Esophagus (tissue), 2 donors: ENCODE results near the gene NOTCH2. TPM values are rescaled to one million over a fixed set of nuclear protein-coding genes. Genes with fewer than 3 reads are reported as not detected.

Source experiments
- H3K27ac ChIP-seq, 2 donors: one replicate each; pipeline ENCODE4 v1.5.1; 2013; ENCODE audit warnings: low read depth in 2 of 2, mild to moderate bottlenecking in 2 of 2, inconsistent platforms in 1 of 2, low read length in 1 of 2, moderate library complexity in 1 of 2
- H3K27me3 ChIP-seq, 2 donors: one replicate each; pipeline ENCODE4 v1.6.1; 2013; ENCODE audit warnings: low read length in 2 of 2, control low read depth in 1 of 2, mild to moderate bottlenecking in 1 of 2; ENCODE audit not compliant: insufficient read depth in 2 of 2, control insufficient read depth in 1 of 2
- H3K36me3 ChIP-seq, 2 donors: one replicate each; pipeline ENCODE4 v1.6.1; 2013; ENCODE audit warnings: low read length in 1 of 2; ENCODE audit not compliant: control insufficient read depth in 2 of 2, insufficient read depth in 2 of 2
- H3K4me1 ChIP-seq, 2 donors: one replicate each; pipeline ENCODE4 v1.6.1; 2013; ENCODE audit warnings: low read length in 1 of 2; ENCODE audit not compliant: control insufficient read depth in 2 of 2, insufficient read depth in 2 of 2
- H3K4me3 ChIP-seq, 2 donors: one replicate each; pipeline ENCODE4 v1.5.1; 2013; ENCODE audit warnings: low read length in 2 of 2, mild to moderate bottlenecking in 2 of 2, low read depth in 1 of 2, moderate library complexity in 1 of 2
- H3K9me3 ChIP-seq, 2 donors: one replicate each; pipeline ENCODE4 v1.6.1; 2013; ENCODE audit warnings: mild to moderate bottlenecking in 2 of 2, low read depth in 1 of 2, low read length in 1 of 2, moderate library complexity in 1 of 2; ENCODE audit not compliant: control insufficient read depth in 2 of 2, insufficient read depth in 1 of 2
- WGBS, 2 donors: extraction: QIAGEN DNeasy Blood & Tissue Kit; methylation state at CpG; one replicate each; pipeline ENCODE4 v1.1.7; 2013; 5-methylcytosine and 5-hydroxymethylcytosine counted together
- polyA plus RNA-seq, 2 donors: library from polyadenylated mRNA; stranded (reverse); fragments of 200-250 nt; gene quantifications; one replicate each; pipeline ENCODE4 v1.2.3, GENCODE V29; 2013
- donor health status: healthy with polysubstance abuse.
- donor health status: Bipolar disorder and iron deficiency.

The NOTCH2 gene
- polyA plus RNA-seq, 2 donors, result 12.5 TPM

GRCh38 chr1:119953266-119953998 lies 116.0 kb downstream of the NOTCH2 start:
- no peaks in the 10 kb centered on the region for H3K9me3 ChIP-seq
- no peak overlapping the region for H3K27ac ChIP-seq
- H3K4me1 ChIP-seq, result no peaks in the 10 kb centered on the region
- H3K4me3 ChIP-seq, result no peak overlapping the region
- peaks cover 6 to 22% of the 10 kb centered on the region in 2 donors for H3K36me3 ChIP-seq
- 85 to 87% methylated on average over 5 of the region's 5 CpGs for WGBS, 2 donors
- no peaks in the 10 kb centered on the region for H3K27me3 ChIP-seq

- Histone ChIP-seq H3K27me3 (no peaks in the 10 kb centered on the region), H3K36me3 (peaks cover 6 to 25% of the 10 kb centered on the region in 2 donors), H3K9me3 (no peaks in the 10 kb centered on the region), H3K4me3 (no peak overlapping the region), H3K4me1 (no peaks in the 10 kb centered on the region), H3K27ac (no peak overlapping the region)
- WGBS, 2 donors, result 96% methylated on average over 5 of the region's 5 CpGs
These were observed 117.0 kb downstream of the NOTCH2 start for GRCh38 chr1:119952496-119952895.

- Histone ChIP-seq H3K4me3 (no peak overlapping the region), H3K9me3 (no peaks in the 10 kb centered on the region), H3K4me1 (no peaks in the 10 kb centered on the region), H3K36me3 (peaks cover 6 to 19% of the 10 kb centered on the region in 2 donors), H3K27ac (no peak overlapping the region), H3K27me3 (no peaks in the 10 kb centered on the region)
- 47 to 49% methylated on average over 6 of the region's 6 CpGs for WGBS, 2 donors
These were observed 120.9 kb downstream of the NOTCH2 start for GRCh38 chr1:119948342-119949214.

- Histone ChIP-seq H3K4me3 (no peak overlapping the region), H3K36me3 (peaks cover 5 to 15% of the 10 kb centered on the region in 2 donors), H3K4me1 (no peaks in the 10 kb centered on the region), H3K27me3 (no peaks in the 10 kb centered on the region), H3K27ac (no peak overlapping the region), H3K9me3 (no peaks in the 10 kb centered on the region)
- 50 to 62% methylated on average over 3 of the region's 3 CpGs for WGBS, 2 donors
These were observed 122.0 kb downstream of the NOTCH2 start for GRCh38 chr1:119947468-119947867.

GRCh38 chr1:119946724-119947123 lies 122.7 kb downstream of the NOTCH2 start:
- no peaks in the 10 kb centered on the region for H3K4me1 ChIP-seq
- H3K27ac ChIP-seq, result no peak overlapping the region
- H3K27me3 ChIP-seq, result no peaks in the 10 kb centered on the region
- WGBS, 2 donors, result 79 to 80% methylated on average over 1 of the region's 1 CpG
- H3K4me3 ChIP-seq, result no peak overlapping the region
- peaks cover 0 to 13% of the 10 kb centered on the region in 2 donors for H3K36me3 ChIP-seq
- H3K9me3 ChIP-seq, result no peaks in the 10 kb centered on the region

- no peak overlapping the region for H3K27ac ChIP-seq
- WGBS, 2 donors, result 70 to 74% methylated on average over 2 of the region's 2 CpGs
- peaks cover 0 to 12% of the 10 kb centered on the region in 2 donors for H3K36me3 ChIP-seq
- H3K4me1 ChIP-seq, result no peaks in the 10 kb centered on the region
- H3K27me3 ChIP-seq, result no peaks in the 10 kb centered on the region
- no peak overlapping the region for H3K4me3 ChIP-seq
- H3K9me3 ChIP-seq, result peaks cover 0 to 2% of the 10 kb centered on the region in 2 donors
These were observed 126.2 kb downstream of the NOTCH2 start for GRCh38 chr1:119943216-119943615.

- H3K36me3 ChIP-seq, result peaks cover 7 to 16% of the 10 kb centered on the region in 2 donors
- H3K4me1 ChIP-seq, result no peaks in the 10 kb centered on the region
- H3K9me3 ChIP-seq, result peaks cover 0 to 2% of the 10 kb centered on the region in 2 donors
- H3K27me3 ChIP-seq, result no peaks in the 10 kb centered on the region
- H3K27ac ChIP-seq, result no peak overlapping the region
- no peak overlapping the region for H3K4me3 ChIP-seq
- WGBS, 2 donors, result 87 to 89% methylated on average over 4 of the region's 4 CpGs
These were observed 128.1 kb downstream of the NOTCH2 start for GRCh38 chr1:119941392-119941791.

GRCh38 chr1:119940697-119941096 lies 128.8 kb downstream of the NOTCH2 start:
- no peaks in the 10 kb centered on the region for H3K4me1 ChIP-seq
- no peak overlapping the region for H3K27ac ChIP-seq
- H3K36me3 ChIP-seq, result peaks cover 14 to 23% of the 10 kb centered on the region in 2 donors
- H3K9me3 ChIP-seq, result peaks cover 0 to 2% of the 10 kb centered on the region in 2 donors
- no peaks in the 10 kb centered on the region for H3K27me3 ChIP-seq
- H3K4me3 ChIP-seq, result no peak overlapping the region

GRCh38 chr1:119937198-119937597 lies 132.3 kb downstream of the NOTCH2 start:
- Histone ChIP-seq H3K4me3 (no peak overlapping the region), H3K36me3 (peaks cover 16 to 36% of the 10 kb centered on the region in 2 donors)
- WGBS, 2 donors, result 95% methylated on average over 5 of the region's 5 CpGs

More at GRCh38 chr1:119937198-119937597, 132.3 kb downstream of the NOTCH2 start:
- no peak overlapping the region for H3K27ac ChIP-seq
- peaks cover 0 to 4% of the 10 kb centered on the region in 2 donors for H3K9me3 ChIP-seq
- no peaks in the 10 kb centered on the region for H3K4me1 ChIP-seq
- no peaks in the 10 kb centered on the region for H3K27me3 ChIP-seq
